Measurements from ENCODE around the gene CPNE7.

The CPNE7 gene

DNA sequence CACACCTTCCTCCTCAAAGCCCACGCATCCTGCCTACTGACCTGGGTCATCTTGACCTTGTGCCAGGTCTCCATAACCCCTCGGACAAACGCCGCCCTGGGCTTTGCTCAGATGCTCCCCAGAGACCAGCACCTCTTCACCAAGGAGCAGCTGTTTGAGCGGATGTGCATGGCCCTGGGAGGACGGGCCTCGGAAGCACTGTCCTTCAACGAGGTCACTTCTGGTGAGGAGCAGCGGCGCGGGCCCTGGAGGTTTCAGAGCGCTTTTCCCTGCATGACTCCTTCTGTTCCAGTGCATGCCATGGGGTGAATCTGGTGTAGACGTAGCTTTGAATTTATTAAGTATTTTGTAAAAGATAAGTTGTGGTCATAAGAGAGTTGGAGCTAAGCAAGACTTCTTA lies 22.6 kb upstream of the CPNE7 start:
- TF ChIP-seq POLR2AphosphoS5 (IDR thresholded peaks at IDR 0.05; ENCODE audit: low read depth, low read length), result no peak
- no peak for TF ChIP-seq SIN3A (IDR thresholded peaks at IDR 0.05; ENCODE audit: borderline replicate concordance, insufficient read depth, low read length)
- TF ChIP-seq FOXP2 (optimal IDR thresholded peaks at IDR 0.05; ENCODE audit: borderline replicate concordance, extremely low read depth, extremely low read length, insufficient read depth), result no peak
- no peak for TF ChIP-seq TAF1 (IDR thresholded peaks at IDR 0.05; ENCODE audit: borderline replicate concordance, insufficient read depth, low read length)
- TF ChIP-seq REST (IDR thresholded peaks at IDR 0.05; ENCODE audit: insufficient read depth in 1 of 2, low read depth in 2 of 2, low read length in 2 of 2), result no peak

DNA sequence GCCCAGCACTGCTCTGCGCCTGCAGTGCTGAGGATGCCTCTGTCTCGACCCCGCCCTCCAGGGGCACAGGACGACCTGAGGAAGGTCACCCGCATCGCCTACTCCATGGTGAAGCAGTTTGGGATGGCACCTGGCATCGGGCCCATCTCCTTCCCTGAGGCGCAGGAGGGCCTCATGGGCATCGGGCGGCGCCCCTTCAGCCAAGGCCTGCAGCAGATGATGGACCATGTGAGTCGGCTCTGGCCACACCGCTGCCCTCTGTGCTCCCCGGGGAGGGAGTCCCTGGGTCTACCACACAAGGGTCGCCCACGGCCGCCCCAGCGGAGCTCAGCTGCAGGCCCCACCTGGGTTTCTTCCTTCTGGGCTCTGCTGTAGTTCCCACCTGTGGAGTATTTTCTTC lies 21.8 kb upstream of the CPNE7 start:
- no peak for TF ChIP-seq FOXP2 (optimal IDR thresholded peaks at IDR 0.05; ENCODE audit: borderline replicate concordance, extremely low read depth, extremely low read length, insufficient read depth)
- no peak for TF ChIP-seq TAF1 (IDR thresholded peaks at IDR 0.05; ENCODE audit: borderline replicate concordance, insufficient read depth, low read length)
- no peak for TF ChIP-seq SIN3A (IDR thresholded peaks at IDR 0.05; ENCODE audit: borderline replicate concordance, insufficient read depth, low read length)
- no peak for TF ChIP-seq REST (IDR thresholded peaks at IDR 0.05; ENCODE audit: insufficient read depth in 1 of 2, low read depth in 2 of 2, low read length in 2 of 2)
- no peak for TF ChIP-seq POLR2AphosphoS5 (IDR thresholded peaks at IDR 0.05; ENCODE audit: low read depth, low read length)

GRCh38 chr16:89554343-89554742 lies 21.2 kb upstream of the CPNE7 start:
- TF ChIP-seq REST (IDR thresholded peaks at IDR 0.05; ENCODE audit: insufficient read depth in 1 of 2, low read depth in 2 of 2, low read length in 2 of 2) (no peak), TAF1 (IDR thresholded peaks at IDR 0.05; ENCODE audit: borderline replicate concordance, insufficient read depth, low read length) (no peak), SIN3A (IDR thresholded peaks at IDR 0.05; ENCODE audit: borderline replicate concordance, insufficient read depth, low read length) (no peak), POLR2AphosphoS5 (IDR thresholded peaks at IDR 0.05; ENCODE audit: low read depth, low read length) (no peak), FOXP2 (optimal IDR thresholded peaks at IDR 0.05; ENCODE audit: borderline replicate concordance, extremely low read depth, extremely low read length, insufficient read depth) (no peak)

DNA sequence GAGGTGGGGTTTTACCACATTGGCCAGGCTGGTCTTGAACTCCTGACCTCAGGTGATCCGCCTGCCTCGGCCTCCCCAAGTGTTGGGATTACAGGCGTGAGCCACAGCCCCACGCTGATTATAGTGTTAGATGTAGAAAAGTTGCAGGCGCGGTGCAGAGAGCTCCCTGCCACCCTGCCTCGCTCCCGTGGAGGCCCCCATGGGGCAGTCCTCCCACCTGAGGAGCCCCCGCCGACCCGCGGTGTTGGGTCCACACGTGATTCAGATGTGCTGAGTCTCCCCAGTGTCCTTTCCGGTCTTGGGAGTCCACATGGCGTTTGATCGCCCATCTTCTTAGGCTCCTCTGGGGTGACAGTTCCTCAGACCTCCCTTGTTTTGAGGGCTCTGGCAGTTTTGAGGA lies 20.3 kb upstream of the CPNE7 start:
- TF ChIP-seq POLR2AphosphoS5 (IDR thresholded peaks at IDR 0.05; ENCODE audit: low read depth, low read length) (no peak), SIN3A (IDR thresholded peaks at IDR 0.05; ENCODE audit: borderline replicate concordance, insufficient read depth, low read length) (no peak), REST (IDR thresholded peaks at IDR 0.05; ENCODE audit: insufficient read depth in 1 of 2, low read depth in 2 of 2, low read length in 2 of 2) (no peak), FOXP2 (optimal IDR thresholded peaks at IDR 0.05; ENCODE audit: borderline replicate concordance, extremely low read depth, extremely low read length, insufficient read depth) (no peak), TAF1 (IDR thresholded peaks at IDR 0.05; ENCODE audit: borderline replicate concordance, insufficient read depth, low read length) (no peak)

DNA sequence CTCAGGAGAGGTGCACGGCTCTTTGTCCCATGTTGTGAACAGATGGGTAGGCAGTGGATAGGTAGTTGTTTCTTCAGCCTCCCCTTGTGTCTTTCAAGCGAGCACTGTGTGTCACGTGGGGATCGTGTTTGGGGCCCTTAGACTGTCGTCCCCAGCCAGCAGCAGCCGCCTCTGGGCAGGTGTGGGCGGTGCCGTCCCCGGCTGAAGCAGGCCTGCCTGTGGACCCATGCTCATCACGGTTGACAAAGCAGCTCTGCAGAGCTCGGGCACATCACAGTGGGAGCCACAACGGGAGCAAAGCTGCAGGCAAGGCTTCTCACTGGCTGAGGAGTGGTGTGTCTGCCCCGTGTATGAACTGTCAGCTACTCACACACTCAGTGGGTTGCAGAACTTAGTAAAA lies 19.8 kb upstream of the CPNE7 start:
- TF ChIP-seq REST (IDR thresholded peaks at IDR 0.05; ENCODE audit: insufficient read depth in 1 of 2, low read depth in 2 of 2, low read length in 2 of 2) (no peak), SIN3A (IDR thresholded peaks at IDR 0.05; ENCODE audit: borderline replicate concordance, insufficient read depth, low read length) (no peak), POLR2AphosphoS5 (IDR thresholded peaks at IDR 0.05; ENCODE audit: low read depth, low read length) (no peak), FOXP2 (optimal IDR thresholded peaks at IDR 0.05; ENCODE audit: borderline replicate concordance, extremely low read depth, extremely low read length, insufficient read depth) (no peak), TAF1 (IDR thresholded peaks at IDR 0.05; ENCODE audit: borderline replicate concordance, insufficient read depth, low read length) (no peak)

All from PFSK-1 (cell line).